LNCAP (cell line): Measurements from ENCODE around the gene CDH4.

Experiments used
- CTCF ChIP-seq: fragments of 450-650 bp; IDR thresholded peaks from 2 replicates; pipeline ENCODE4 v1.5.1; 2017; ENCODE audit warnings: mild to moderate bottlenecking

Gene CDH4

GRCh38 chr20:61806995-61807394, 554.9 kb downstream of the CDH4 start:
- TF ChIP-seq CTCF: no peak

- TF ChIP-seq CTCF: no peak
Observed at GRCh38 chr20:61807471-61808160, 555.6 kb downstream of the CDH4 start.

- TF ChIP-seq CTCF: no peak
Observed at GRCh38 chr20:61808447-61808846, 556.4 kb downstream of the CDH4 start.

GRCh38 chr20:61809006-61809770, 557.1 kb downstream of the CDH4 start:
- TF ChIP-seq CTCF: no peak

- TF ChIP-seq CTCF: no peak
Observed at GRCh38 chr20:61810066-61810737, 558.1 kb downstream of the CDH4 start.

- no peak for TF ChIP-seq CTCF
Observed at GRCh38 chr20:61810738-61811135, 558.7 kb downstream of the CDH4 start.

- no peak for TF ChIP-seq CTCF
Observed at GRCh38 chr20:61811166-61811565, 559.1 kb downstream of the CDH4 start.
